Measurements from ENCODE around the gene OR52I2.

The OR52I2 gene

DNA sequence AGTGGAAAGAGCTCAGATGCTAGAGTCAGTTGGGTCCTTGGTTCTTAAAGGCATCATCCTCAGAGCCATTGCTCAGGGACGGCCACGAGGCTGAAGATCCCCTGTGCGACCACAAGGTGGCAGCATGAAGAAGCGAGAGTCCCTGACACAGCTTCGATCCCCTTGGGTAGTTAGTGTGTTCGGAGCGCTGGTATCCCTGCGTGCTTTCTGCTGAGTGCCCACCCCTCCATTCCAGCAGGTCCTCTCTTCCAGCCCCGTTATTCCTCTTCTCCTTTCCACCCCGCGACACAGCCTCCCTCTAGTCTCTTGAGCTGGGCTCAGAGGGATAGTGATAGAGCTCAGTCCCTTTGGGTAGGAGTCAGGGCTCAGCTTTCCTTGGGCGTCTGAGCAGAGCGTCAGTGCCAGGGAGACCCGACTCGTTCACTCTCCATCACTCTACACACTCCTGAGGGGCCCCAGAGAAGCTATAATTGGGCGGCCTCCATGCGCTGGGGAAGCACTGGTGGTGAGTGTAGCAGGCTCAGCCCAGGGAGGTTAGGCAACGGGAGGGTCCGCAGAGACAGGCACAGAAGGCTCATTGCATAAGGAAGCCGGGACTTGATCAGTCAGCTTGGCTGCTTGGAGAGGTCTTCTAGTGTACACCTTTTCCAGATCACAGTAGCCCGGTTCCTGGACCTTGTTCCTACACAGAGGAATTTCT is 55.6 kb downstream of the OR52I2 start, which contains the start of gene OR51D1:
Gene OR51D1 (plus strand): TSS at position 516 of the 700 bp plus-strand sequence. CDS start 2,314 bp downstream, outside the sequence.
- no peak within 1 kb of the TSS for H3K4me3 Mint-ChIP-seq
- peaks cover 4% of the 10 kb centered on the region for H3K27me3 Mint-ChIP-seq
- no peaks in the 10 kb centered on the region for H3K9me3 Mint-ChIP-seq
- no peaks in the 10 kb centered on the region for H3K36me3 Mint-ChIP-seq (ENCODE audit: low read depth)
- no peaks in the 10 kb centered on the region for H3K4me1 Mint-ChIP-seq
- no peak within 1 kb of the TSS for H3K27ac Mint-ChIP-seq
- ATAC-seq = peak; percentile 89
- peak; percentile 71 for DNase-seq

DNA sequence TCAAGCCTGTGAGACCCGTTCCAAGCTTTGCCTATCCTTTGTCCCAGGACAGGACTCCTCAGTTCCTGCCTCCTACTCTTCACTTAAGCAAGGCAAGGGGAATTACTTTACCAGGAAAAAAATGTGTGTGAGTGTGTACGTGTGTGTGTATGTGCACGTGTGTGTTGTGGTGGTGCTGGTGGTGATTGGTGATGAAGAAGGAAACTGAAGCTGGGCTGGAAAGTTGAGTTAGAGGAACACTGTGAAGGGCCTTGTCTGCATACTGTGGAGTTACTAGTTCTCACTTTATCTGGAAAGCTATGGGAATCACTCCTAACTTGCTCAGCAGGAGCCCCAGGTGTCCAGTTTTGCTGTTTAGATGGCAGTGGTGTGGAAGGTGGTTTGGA is 56.1 kb downstream of the OR52I2 start:
- Mint-ChIP-seq H3K36me3 (ENCODE audit: low read depth) (no peaks in the 10 kb centered on the region), H3K9me3 (no peaks in the 10 kb centered on the region), H3K27me3 (peaks cover 3% of the 10 kb centered on the region), H3K4me1 (no peaks in the 10 kb centered on the region), H3K4me3 (no peak overlapping the region), H3K27ac (no peak overlapping the region)
- DNase-seq (no peak), ATAC-seq (no peak)

DNA sequence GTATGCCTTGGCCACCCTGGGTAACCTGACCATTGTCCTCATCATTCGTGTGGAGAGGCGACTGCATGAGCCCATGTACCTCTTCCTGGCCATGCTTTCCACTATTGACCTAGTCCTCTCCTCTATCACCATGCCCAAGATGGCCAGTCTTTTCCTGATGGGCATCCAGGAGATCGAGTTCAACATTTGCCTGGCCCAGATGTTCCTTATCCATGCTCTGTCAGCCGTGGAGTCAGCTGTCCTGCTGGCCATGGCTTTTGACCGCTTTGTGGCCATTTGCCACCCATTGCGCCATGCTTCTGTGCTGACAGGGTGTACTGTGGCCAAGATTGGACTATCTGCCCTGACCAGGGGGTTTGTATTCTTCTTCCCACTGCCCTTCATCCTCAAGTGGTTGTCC is 58.4 kb downstream of the OR52I2 start:
- no peaks in the 10 kb centered on the region for H3K36me3 Mint-ChIP-seq (ENCODE audit: low read depth)
- no peak for DNase-seq
- no peak overlapping the region for H3K4me3 Mint-ChIP-seq
- peaks cover 4% of the 10 kb centered on the region for H3K27me3 Mint-ChIP-seq
- H3K9me3 Mint-ChIP-seq = no peaks in the 10 kb centered on the region
- H3K27ac Mint-ChIP-seq = no peak overlapping the region
- H3K4me1 Mint-ChIP-seq = no peaks in the 10 kb centered on the region
- ATAC-seq = no peak

DNA sequence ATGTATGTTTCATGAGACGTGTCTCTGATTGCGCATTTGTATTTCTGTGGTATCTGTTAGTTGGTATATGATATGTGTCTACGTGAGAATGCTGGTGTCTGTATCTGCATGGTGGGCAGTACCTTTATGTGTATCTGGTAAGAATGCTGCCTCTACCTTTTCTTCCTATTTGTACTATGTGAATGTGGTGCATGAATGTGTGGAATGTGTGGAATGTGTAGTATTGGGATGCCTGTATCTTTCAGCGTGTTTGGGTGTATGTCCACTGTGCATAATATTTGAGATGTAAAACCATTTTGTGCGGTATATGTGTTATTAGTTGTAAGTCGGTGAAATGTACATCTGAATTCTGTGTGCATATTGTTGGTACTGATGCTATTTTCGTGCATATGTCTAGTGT is 60.0 kb downstream of the OR52I2 start:
- Mint-ChIP-seq H3K27me3 (peaks cover 4% of the 10 kb centered on the region), H3K27ac (no peak overlapping the region), H3K4me3 (no peak overlapping the region), H3K4me1 (no peaks in the 10 kb centered on the region), H3K9me3 (no peaks in the 10 kb centered on the region), H3K36me3 (ENCODE audit: low read depth) (no peaks in the 10 kb centered on the region)
- ATAC-seq (no peak), DNase-seq (no peak)

DNA sequence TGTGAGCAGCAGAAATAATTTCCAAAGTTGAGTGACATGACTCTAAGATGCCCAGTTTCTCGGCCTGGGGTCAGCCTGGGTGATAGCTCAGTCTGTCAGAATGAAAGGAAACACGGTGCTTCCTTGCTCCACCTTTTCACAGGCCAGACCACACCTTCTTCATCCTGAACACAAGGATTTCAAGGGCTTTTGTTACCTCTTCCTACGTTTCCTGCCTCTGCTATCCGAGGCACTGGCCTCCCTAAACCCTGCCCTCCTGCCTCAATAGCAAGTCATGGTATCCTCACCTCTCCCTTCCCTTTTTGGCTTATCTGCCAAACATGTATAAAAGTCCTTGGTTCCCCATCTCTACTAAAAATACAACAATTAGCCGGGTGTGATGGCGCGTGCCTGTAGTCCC is 60.5 kb downstream of the OR52I2 start:
- DNase-seq (no peak), ATAC-seq (no peak)
- no peak overlapping the region for H3K27ac Mint-ChIP-seq
- H3K4me1 Mint-ChIP-seq = no peaks in the 10 kb centered on the region
- H3K27me3 Mint-ChIP-seq = peaks cover 4% of the 10 kb centered on the region
- H3K36me3 Mint-ChIP-seq (ENCODE audit: low read depth) = no peaks in the 10 kb centered on the region
- H3K4me3 Mint-ChIP-seq = no peak overlapping the region
- no peaks in the 10 kb centered on the region for H3K9me3 Mint-ChIP-seq

Measured in activated naive CD8-positive, alpha-beta T cell treated with anti-CD3 and anti-CD28 coated beads, Interleukin-2, amount 50 U/mL, for 24 hours (primary cell).